Endothelial cell (in vitro differentiated cells): ENCODE data around the gene CARMIL1. TPM values are rescaled to one million over a fixed set of nuclear protein-coding genes. Genes with fewer than 3 reads are reported as not detected.

Experiments used
- DNase-seq: peaks from one replicate; pipeline ENCODE4 v3.0.0; 2021; ENCODE audit warnings: low spot score
- H3K27ac Mint-ChIP-seq: one replicate; pipeline ENCODE4 v1.8.0; 2021; ENCODE audit warnings: mixed read lengths, inconsistent platforms; ENCODE audit not compliant: unreplicated experiment
- H3K27me3 Mint-ChIP-seq: one replicate; pipeline ENCODE4 v1.8.0; 2021; ENCODE audit warnings: mild to moderate bottlenecking, moderate library complexity, mixed read lengths, inconsistent platforms; ENCODE audit not compliant: unreplicated experiment
- H3K36me3 Mint-ChIP-seq: one replicate; pipeline ENCODE4 v1.8.0; 2021; ENCODE audit warnings: mild to moderate bottlenecking, low read depth, mixed read lengths, inconsistent platforms; ENCODE audit not compliant: unreplicated experiment
- H3K4me1 Mint-ChIP-seq: one replicate; pipeline ENCODE4 v1.8.0; 2021; ENCODE audit warnings: mild to moderate bottlenecking, mixed read lengths, inconsistent platforms; ENCODE audit not compliant: unreplicated experiment
- H3K4me3 Mint-ChIP-seq: one replicate; pipeline ENCODE4 v1.8.0; 2021; ENCODE audit warnings: mild to moderate bottlenecking, mixed read lengths, inconsistent platforms; ENCODE audit not compliant: unreplicated experiment
- H3K9me3 Mint-ChIP-seq: one replicate; pipeline ENCODE4 v1.8.0; 2021; ENCODE audit warnings: mixed read lengths, inconsistent platforms; ENCODE audit not compliant: unreplicated experiment
- CTCF ChIP-seq: fragments of 200-600 bp; sonication (generic); IDR thresholded peaks from one replicate; pipeline ENCODE4 v1.5.0; 2021; ENCODE audit warnings: antibody characterized with exemption; ENCODE audit not compliant: unreplicated experiment
- total RNA-seq: library from RNA; stranded (reverse); fragmentation: NEBNext Ultra II Directional; extraction: Animal tissue kit (Norgen Biotek cat#: 25700); gene quantifications from one replicate; pipeline ENCODE4 v1.2.1, GENCODE V29; 2021; ENCODE audit not compliant: unreplicated experiment

CARMIL1 gene
- total RNA-seq, 1 donor from 2014 or later, result 32.5 TPM

DNA sequence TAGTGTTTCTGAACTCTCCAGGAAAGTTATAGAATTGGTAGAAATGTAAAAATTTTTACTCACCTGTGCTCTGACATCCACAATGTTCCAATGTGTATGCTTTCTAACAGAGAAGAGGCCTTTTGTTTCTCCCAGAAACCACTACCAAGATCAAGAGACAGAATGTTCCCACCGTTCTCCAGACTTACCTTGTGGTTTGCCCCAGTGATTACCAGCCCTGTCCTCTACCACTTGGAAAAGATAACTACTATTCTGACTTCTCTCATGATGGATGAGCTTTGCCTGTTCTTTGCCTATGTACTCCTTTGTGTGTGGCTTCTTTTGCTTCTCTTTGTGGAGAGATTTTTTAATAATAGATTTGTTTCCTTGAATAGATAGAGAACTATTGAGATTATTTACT lies 199.8 kb downstream of the CARMIL1 start:
- DNase-seq, result no peak
- H3K4me1 Mint-ChIP-seq, result no peaks in the 10 kb centered on the region
- H3K27ac Mint-ChIP-seq, result no peak overlapping the region
- no peaks in the 10 kb centered on the region for H3K9me3 Mint-ChIP-seq
- peaks cover under 1% of the 10 kb centered on the region for H3K27me3 Mint-ChIP-seq
- peaks cover 6% of the 10 kb centered on the region for H3K36me3 Mint-ChIP-seq
- TF ChIP-seq CTCF, result no peak
- no peak overlapping the region for H3K4me3 Mint-ChIP-seq

GRCh38 chr6:25481267-25481666 lies 202.1 kb downstream of the CARMIL1 start:
- Mint-ChIP-seq H3K36me3 (peaks cover 4% of the 10 kb centered on the region), H3K4me1 (no peaks in the 10 kb centered on the region), H3K9me3 (no peaks in the 10 kb centered on the region), H3K27me3 (peaks cover 4% of the 10 kb centered on the region), H3K27ac (no peak overlapping the region), H3K4me3 (no peak overlapping the region)
- TF ChIP-seq CTCF, result no peak
- no peak for DNase-seq

DNA sequence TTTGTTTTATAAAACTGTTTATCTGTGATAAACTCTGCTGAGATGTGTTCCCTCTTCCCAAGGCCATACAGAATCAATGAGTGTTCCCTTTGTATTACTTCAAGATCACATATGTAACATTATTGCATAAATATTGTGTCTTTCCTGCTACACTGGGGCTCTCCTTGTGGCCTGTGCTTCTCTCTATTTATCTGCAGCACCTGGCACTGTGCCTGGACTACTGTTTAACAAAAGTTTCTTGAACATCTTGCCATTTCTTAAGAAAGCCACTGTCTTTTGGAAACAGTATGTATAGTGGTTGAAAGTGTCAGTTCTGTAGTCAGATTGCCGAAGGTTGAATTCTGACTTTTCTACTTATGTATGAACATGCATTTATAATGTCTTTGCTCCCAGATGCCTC lies 203.8 kb downstream of the CARMIL1 start:
- H3K27ac Mint-ChIP-seq, result no peak overlapping the region
- DNase-seq, result no peak
- no peak overlapping the region for H3K4me3 Mint-ChIP-seq

GRCh38 chr6:25483943-25484342 lies 204.8 kb downstream of the CARMIL1 start:
- H3K9me3 Mint-ChIP-seq, result no peaks in the 10 kb centered on the region
- no peak for DNase-seq
- H3K27ac Mint-ChIP-seq, result no peak overlapping the region
- H3K4me1 Mint-ChIP-seq, result no peaks in the 10 kb centered on the region
- peaks cover 4% of the 10 kb centered on the region for H3K36me3 Mint-ChIP-seq
- TF ChIP-seq CTCF, result no peak
- H3K27me3 Mint-ChIP-seq, result peaks cover 4% of the 10 kb centered on the region
- peak overlapping the region; percentile 20 for H3K4me3 Mint-ChIP-seq

More for the DNA sequence above, 203.8 kb downstream of the CARMIL1 start:
- H3K36me3 Mint-ChIP-seq, result peaks cover 4% of the 10 kb centered on the region
- TF ChIP-seq CTCF, result no peak
- no peaks in the 10 kb centered on the region for H3K9me3 Mint-ChIP-seq
- H3K4me1 Mint-ChIP-seq, result no peaks in the 10 kb centered on the region
- H3K27me3 Mint-ChIP-seq, result peaks cover 4% of the 10 kb centered on the region

GRCh38 chr6:25484900-25485299 lies 205.7 kb downstream of the CARMIL1 start:
- no peak overlapping the region for H3K4me3 Mint-ChIP-seq
- peaks cover 4% of the 10 kb centered on the region for H3K36me3 Mint-ChIP-seq

More at GRCh38 chr6:25484900-25485299, 205.7 kb downstream of the CARMIL1 start:
- Mint-ChIP-seq H3K4me1 (peaks cover 2% of the 10 kb centered on the region), H3K27me3 (peaks cover 4% of the 10 kb centered on the region), H3K9me3 (no peaks in the 10 kb centered on the region), H3K27ac (no peak overlapping the region)
- TF ChIP-seq CTCF, result no peak
- DNase-seq, result no peak
